Measurements from ENCODE around the gene L1CAM. TPM values are rescaled to one million over a fixed set of nuclear protein-coding genes. Genes with fewer than 3 reads are reported as not detected.

The L1CAM gene
- total RNA-seq, 1 experiment from 2014 or later = 819 TPM

DNA sequence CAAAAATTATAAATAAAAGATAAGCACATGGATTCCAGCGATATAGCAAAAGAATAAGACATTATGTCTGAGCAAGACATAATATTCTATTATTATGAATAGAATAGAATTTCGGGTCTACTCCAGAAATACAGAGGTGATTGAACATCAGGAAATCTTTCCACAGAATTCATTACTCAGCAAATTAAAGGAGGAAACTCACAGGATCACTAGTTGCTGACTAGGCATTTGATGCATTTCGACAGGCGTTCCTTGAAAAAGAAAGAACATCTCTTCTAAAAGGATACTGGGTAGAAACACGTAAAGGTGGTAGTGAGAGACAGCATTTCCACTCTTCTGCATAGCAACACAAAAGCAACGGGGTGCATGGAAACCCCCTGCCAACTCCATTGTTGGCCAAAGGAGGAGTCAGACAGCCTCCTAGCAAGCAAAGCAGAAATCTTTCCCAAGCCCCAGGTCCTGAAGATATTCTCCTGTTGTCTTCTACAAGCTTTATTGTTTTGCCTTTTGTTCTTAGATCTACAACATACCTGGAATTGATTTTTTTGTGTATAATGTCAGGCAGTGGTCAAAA lies 41.4 kb downstream of the L1CAM start:
- Histone ChIP-seq H3K27ac (ENCODE audit: low read length) (no peak overlapping the region), H3K4me3 (ENCODE audit: low read depth in 2 of 2, low read length in 2 of 2) (no peak overlapping the region), H3K27me3 (ENCODE audit: control insufficient read depth, insufficient read depth, low read length) (peaks cover 5% of the 10 kb centered on the region; the same call in 1 of the 2 replicates), H3K4me1 (ENCODE audit: control insufficient read depth, insufficient read depth, low read length) (no peaks in the 10 kb centered on the region), H3K9me3 (ENCODE audit: control insufficient read depth, insufficient read depth, low read depth, low read length) (no peaks in the 10 kb centered on the region), H3K36me3 (ENCODE audit: control insufficient read depth, insufficient read depth, low read length) (no peaks in the 10 kb centered on the region)
- ChIA-PET POLR2A (interaction anchor here (0.6 kb wide), 1 partner anchor 26 kb away, joined by 16 read pairs; no protein-coding TSS in a partner anchor), CTCF (no interaction called here)
- DNase-seq (ENCODE audit: low read depth, low spot score) (no peak), ATAC-seq (no peak)
- no peak for TF ChIP-seq TCF7L2 (IDR thresholded peaks at IDR 0.05; ENCODE audit: low read depth, low read length)
- TF ChIP-seq, protein P1, sequence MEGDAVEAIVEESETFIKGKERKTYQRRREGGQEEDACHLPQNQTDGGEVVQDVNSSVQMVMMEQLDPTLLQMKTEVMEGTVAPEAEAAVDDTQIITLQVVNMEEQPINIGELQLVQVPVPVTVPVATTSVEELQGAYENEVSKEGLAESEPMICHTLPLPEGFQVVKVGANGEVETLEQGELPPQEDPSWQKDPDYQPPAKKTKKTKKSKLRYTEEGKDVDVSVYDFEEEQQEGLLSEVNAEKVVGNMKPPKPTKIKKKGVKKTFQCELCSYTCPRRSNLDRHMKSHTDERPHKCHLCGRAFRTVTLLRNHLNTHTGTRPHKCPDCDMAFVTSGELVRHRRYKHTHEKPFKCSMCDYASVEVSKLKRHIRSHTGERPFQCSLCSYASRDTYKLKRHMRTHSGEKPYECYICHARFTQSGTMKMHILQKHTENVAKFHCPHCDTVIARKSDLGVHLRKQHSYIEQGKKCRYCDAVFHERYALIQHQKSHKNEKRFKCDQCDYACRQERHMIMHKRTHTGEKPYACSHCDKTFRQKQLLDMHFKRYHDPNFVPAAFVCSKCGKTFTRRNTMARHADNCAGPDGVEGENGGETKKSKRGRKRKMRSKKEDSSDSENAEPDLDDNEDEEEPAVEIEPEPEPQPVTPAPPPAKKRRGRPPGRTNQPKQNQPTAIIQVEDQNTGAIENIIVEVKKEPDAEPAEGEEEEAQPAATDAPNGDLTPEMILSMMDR (IDR thresholded peaks at IDR 0.05) = no peak
- TF ChIP-seq, protein P2, sequence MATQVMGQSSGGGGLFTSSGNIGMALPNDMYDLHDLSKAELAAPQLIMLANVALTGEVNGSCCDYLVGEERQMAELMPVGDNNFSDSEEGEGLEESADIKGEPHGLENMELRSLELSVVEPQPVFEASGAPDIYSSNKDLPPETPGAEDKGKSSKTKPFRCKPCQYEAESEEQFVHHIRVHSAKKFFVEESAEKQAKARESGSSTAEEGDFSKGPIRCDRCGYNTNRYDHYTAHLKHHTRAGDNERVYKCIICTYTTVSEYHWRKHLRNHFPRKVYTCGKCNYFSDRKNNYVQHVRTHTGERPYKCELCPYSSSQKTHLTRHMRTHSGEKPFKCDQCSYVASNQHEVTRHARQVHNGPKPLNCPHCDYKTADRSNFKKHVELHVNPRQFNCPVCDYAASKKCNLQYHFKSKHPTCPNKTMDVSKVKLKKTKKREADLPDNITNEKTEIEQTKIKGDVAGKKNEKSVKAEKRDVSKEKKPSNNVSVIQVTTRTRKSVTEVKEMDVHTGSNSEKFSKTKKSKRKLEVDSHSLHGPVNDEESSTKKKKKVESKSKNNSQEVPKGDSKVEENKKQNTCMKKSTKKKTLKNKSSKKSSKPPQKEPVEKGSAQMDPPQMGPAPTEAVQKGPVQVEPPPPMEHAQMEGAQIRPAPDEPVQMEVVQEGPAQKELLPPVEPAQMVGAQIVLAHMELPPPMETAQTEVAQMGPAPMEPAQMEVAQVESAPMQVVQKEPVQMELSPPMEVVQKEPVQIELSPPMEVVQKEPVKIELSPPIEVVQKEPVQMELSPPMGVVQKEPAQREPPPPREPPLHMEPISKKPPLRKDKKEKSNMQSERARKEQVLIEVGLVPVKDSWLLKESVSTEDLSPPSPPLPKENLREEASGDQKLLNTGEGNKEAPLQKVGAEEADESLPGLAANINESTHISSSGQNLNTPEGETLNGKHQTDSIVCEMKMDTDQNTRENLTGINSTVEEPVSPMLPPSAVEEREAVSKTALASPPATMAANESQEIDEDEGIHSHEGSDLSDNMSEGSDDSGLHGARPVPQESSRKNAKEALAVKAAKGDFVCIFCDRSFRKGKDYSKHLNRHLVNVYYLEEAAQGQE (IDR thresholded peaks at IDR 0.05; ENCODE audit: insufficient read depth in 1 of 2, low read depth in 2 of 2, low read length in 1 of 2) = no peak
- TF ChIP-seq POLR2AphosphoS5 (IDR thresholded peaks at IDR 0.05; ENCODE audit: low read depth, low read length) = no peak
- TF ChIP-seq SIN3A (IDR thresholded peaks at IDR 0.05; ENCODE audit: borderline replicate concordance, insufficient read depth, low read depth, low read length) = no peak
- BruUV-seq (replicated peaks) = no TSS peak
- intact Hi-C loops (cut with micrococcal nuclease; ENCODE audit: unreplicated experiment) = no loop called here
- in situ Hi-C loops (cut with HindIII; ENCODE audit: low pct_unique_long_range_greater_than_20kb, low sequenced_read_pairs) = no loop called here

DNA sequence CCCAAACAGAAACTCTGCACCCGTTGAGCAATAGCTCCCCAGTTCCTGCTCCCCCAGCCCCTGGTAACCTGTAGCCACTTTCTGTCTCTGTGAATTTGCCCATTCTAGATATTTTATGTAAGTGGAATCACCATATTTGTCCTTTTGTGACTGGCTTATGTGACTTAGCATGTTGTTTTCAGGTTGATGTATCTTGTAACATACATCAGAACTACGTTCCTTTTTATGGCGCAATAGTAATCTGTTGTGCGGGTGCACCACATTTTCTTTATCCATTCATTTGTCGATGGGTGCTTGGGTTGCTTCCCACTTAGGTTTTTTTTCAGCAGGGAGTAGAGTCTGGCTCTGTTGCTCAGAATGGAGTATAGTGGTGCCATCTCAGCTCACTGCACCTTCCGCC lies 49.1 kb downstream of the L1CAM start:
- ChIA-PET POLR2A (no interaction called here), CTCF (interaction anchor here (0.6 kb wide), 1 partner anchor 9 kb away, joined by 3 read pairs; no protein-coding TSS in a partner anchor)
- Histone ChIP-seq H3K4me3 (ENCODE audit: low read depth in 2 of 2, low read length in 2 of 2) (no peak overlapping the region), H3K9me3 (ENCODE audit: control insufficient read depth, insufficient read depth, low read depth, low read length) (no peaks in the 10 kb centered on the region), H3K4me1 (ENCODE audit: control insufficient read depth, insufficient read depth, low read length) (no peaks in the 10 kb centered on the region), H3K36me3 (ENCODE audit: control insufficient read depth, insufficient read depth, low read length) (no peaks in the 10 kb centered on the region), H3K27me3 (ENCODE audit: control insufficient read depth, insufficient read depth, low read length) (no peaks in the 10 kb centered on the region), H3K27ac (ENCODE audit: low read length) (no peak overlapping the region)
- in situ Hi-C loops (cut with HindIII; ENCODE audit: low pct_unique_long_range_greater_than_20kb, low sequenced_read_pairs) (no loop called here), intact Hi-C loops (cut with micrococcal nuclease; ENCODE audit: unreplicated experiment) (no loop called here)
- TF ChIP-seq POLR2AphosphoS5 (IDR thresholded peaks at IDR 0.05; ENCODE audit: low read depth, low read length) (no peak), TCF7L2 (IDR thresholded peaks at IDR 0.05; ENCODE audit: low read depth, low read length) (no peak), SIN3A (IDR thresholded peaks at IDR 0.05; ENCODE audit: borderline replicate concordance, insufficient read depth, low read depth, low read length) (no peak)
- TF ChIP-seq, protein P1 (IDR thresholded peaks at IDR 0.05) = no peak
- TF ChIP-seq, protein P2 (IDR thresholded peaks at IDR 0.05; ENCODE audit: insufficient read depth in 1 of 2, low read depth in 2 of 2, low read length in 1 of 2) = no peak
- no TSS peak for BruUV-seq (replicated peaks)
- no peak for DNase-seq (ENCODE audit: low read depth, low spot score)
- ATAC-seq = no peak

All from Panc1 (cell line).